Fibroblast of mammary gland (primary cell): ENCODE data around the gene ANO6.

Experiments used
- DNase-seq: peaks from one replicate; pipeline ENCODE4 v3.0.0-alpha.2; 2010; ENCODE audit warnings: low read depth
- H3K4me3 ChIP-seq: 2 replicates; pipeline ENCODE4 v1.5.1; 2011; ENCODE audit warnings: low read depth, mild to moderate bottlenecking, low read length, moderate library complexity; ENCODE audit not compliant: control insufficient read depth
- TF ChIP-seq, protein P1 (sequence below): conservative IDR thresholded peaks from 2 replicates; pipeline ENCODE4 v1.5.1; 2011; ENCODE audit warnings: low read depth, low read length, inconsistent platforms; ENCODE audit not compliant: control insufficient read depth, insufficient read depth

The ANO6 gene

DNA sequence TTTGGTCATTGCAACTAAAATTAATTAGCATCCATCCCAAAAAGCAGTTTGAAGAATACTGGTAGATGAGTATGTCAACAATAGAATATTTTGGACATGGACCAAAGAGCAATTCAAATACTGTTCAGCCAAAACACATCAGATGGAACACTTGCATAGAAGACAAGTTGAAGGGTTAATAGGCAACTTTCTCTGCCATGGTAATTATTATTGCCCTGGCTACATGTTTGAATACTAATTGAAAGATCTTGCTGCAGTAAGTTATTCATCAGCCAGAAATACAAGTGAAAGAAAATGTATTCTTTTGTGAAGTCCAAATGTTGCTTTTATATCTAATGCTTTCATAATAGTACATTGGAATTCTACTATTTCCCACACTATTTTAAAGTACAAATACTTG lies 10.1 kb downstream of the ANO6 start:
- no peak for DNase-seq
- TF ChIP-seq, protein P1, sequence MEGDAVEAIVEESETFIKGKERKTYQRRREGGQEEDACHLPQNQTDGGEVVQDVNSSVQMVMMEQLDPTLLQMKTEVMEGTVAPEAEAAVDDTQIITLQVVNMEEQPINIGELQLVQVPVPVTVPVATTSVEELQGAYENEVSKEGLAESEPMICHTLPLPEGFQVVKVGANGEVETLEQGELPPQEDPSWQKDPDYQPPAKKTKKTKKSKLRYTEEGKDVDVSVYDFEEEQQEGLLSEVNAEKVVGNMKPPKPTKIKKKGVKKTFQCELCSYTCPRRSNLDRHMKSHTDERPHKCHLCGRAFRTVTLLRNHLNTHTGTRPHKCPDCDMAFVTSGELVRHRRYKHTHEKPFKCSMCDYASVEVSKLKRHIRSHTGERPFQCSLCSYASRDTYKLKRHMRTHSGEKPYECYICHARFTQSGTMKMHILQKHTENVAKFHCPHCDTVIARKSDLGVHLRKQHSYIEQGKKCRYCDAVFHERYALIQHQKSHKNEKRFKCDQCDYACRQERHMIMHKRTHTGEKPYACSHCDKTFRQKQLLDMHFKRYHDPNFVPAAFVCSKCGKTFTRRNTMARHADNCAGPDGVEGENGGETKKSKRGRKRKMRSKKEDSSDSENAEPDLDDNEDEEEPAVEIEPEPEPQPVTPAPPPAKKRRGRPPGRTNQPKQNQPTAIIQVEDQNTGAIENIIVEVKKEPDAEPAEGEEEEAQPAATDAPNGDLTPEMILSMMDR: no peak
- H3K4me3 ChIP-seq: no peak overlapping the region

DNA sequence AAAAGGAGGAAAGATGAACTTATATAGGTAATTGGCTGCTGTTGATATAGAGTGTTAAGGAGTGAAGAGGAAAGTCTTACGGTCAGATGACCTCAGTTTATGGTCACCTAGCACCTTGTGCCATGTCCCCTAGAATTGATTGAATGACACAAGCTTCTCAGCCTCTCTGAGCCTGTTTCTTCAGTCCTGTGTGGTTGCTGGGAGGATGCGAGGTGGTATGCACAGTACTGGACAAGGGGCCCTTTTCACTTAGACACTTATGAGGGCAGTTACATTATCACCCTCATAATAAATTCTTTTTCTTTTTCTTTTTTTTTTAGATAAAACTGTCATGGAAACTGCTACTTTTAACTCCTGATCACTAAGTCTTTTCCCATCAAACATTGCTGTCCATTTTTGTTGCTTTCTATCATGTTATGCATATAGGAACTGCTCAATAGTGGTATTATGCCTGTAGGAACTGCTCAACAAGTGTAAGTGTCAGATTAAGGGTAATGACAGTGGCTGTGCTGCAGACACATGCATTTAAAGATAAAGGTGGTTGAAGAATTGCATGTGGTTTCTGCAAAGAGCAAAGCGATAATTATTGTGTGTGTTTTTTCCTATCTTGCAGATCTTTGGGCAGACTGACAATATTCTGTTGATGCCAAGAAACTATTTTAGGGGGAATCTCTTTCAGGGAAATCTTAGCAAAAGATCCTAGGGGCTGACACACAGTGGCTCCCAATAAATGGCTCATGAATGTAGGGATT lies 11.6 kb downstream of the ANO6 start:
- TF ChIP-seq, protein P1: no peak
- DNase-seq: no peak
- no peak overlapping the region for H3K4me3 ChIP-seq

DNA sequence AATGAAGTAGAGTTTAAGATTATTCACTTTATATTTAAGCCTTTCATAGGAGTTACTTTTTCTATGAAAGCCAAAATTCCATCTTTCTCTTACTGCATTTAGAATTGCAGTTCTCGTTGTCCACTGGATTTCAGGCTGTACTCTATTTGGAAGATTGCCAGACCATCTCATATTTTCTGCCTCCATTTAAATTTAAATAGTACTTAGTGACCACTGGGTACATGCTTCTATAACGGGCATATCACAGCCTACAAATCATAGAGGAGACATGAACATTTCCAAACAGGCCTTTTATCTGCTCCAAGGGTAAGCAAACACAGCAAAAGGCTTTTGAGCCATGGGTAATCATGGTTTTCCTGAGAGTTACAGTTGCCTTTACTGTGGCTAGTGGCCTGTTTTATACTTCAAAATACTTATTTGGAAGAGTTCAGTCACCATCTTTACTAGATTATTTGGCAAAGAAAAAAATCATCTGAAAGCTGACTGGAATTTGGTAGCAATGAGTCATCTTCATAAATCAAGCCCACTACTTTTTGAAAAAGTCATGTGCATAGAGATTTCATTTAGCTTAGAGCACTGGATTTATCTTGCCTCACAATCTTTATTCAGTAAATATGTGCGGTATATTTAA lies 15.7 kb downstream of the ANO6 start:
- peak; percentile 89 for DNase-seq
- TF ChIP-seq, protein P1: no peak
- no peak overlapping the region for H3K4me3 ChIP-seq

DNA sequence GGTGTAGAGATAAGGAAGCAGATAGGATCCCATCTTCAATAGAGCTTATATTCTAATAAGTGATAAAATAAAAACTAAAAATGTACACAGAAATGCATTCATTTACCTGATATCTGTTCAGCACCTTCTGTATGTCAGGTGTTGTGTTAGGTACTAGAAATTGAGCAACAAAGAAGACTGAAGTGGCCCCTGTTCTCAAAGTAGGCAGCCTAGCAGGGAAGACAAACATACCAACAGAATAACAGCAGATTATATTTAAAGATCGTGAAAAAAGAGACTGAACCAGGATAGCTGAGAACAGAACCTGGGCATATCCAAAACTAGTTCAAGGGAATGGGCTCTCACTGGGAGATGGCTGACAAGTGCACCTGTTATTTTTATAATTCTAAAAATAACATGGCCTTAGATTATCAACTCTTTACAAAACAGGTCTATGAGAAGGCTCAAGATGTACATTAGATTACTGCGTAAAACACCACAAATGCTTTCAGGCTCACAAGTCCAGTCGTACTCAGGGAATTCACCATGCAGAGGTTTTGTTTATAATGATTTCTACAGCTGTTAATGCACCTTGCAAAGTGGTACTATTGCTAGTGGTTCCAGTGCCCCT lies 16.4 kb downstream of the ANO6 start:
- TF ChIP-seq, protein P1: no peak
- no peak for DNase-seq
- no peak overlapping the region for H3K4me3 ChIP-seq

DNA sequence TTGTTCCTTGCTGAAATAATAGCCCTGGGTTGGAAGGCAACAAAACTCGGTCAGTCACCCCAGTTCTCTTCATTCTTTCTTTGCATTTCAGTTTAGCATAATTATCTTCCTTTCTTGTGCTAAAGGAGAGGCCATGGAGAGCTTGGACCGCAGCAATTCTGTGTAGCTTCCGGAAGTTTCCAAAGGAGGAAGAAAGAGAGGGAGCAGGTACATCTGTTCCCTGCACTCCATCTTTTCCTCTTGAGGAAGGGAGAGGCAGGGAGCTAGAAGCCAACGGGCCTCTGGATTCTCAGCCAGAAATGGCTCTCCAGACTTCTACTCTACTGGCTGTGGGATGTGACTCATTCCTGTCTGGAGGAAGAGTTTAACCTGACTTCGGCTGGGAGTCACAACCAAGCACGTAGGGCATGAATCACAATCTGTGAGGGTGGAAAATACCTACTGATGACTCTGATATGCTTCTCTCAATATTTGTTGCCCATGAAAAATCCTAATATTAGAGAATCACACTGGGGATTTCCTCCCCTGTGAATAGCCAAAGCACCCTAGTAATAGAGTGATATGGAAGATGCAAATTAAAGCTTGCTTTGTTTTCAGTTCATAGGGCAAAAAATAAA lies 17.0 kb downstream of the ANO6 start:
- no peak overlapping the region for H3K4me3 ChIP-seq
- TF ChIP-seq, protein P1: no peak
- DNase-seq: peak; percentile 98

GRCh38 chr12:45234139-45234865 lies 18.4 kb downstream of the ANO6 start:
- peak; percentile 98 for DNase-seq
- TF ChIP-seq, protein P1: no peak
- H3K4me3 ChIP-seq: peak overlapping the region; percentile 8
